Stimulated activated CD8-positive, alpha-beta memory T cell treated with anti-CD3 and anti-CD28 coated beads, Interleukin-4, amount 100 ng/mL, for 4 hours (primary cell): Measurements from ENCODE around the gene KRTAP6-3.

ENCODE experiments used
- DNase-seq, 2 donors: peaks; one replicate each; pipeline ENCODE4 v3.0.0-alpha.2; 2020; ENCODE audit warnings: low read depth in 2 of 2, low spot score in 1 of 2

KRTAP6-3 gene

GRCh38 chr21:30625449-30626165 lies 33.4 kb downstream of the KRTAP6-3 start:
- no peak for DNase-seq

DNA sequence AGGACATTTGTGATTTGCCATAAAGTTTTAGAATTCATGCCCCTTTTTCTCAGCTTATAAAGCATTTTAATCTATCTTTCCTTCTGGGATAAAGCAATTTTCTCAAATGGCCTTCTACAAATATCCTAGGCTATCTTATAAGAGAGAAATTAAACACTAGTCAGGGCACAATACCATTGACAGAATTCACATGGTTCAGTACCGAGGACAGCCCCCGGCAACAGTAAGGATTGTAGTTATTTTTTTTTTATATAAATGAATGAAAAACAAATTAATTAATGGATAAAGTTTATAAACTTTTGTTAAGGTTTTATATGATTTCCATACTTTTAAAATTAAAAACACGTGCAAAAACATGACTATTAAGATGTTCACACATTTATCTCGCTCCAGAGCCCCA lies 35.9 kb downstream of the KRTAP6-3 start:
- no peak for DNase-seq

GRCh38 chr21:30629200-30629599 lies 37.0 kb downstream of the KRTAP6-3 start:
- no peak for DNase-seq

GRCh38 chr21:30634906-30635305 lies 42.7 kb downstream of the KRTAP6-3 start, which contains the start of gene KRTAP20-2:
Gene KRTAP20-2, plus strand, starts transcription at chr21:30635206. Its CDS starts 58 bp downstream, at chr21:30635264.
- no peak for DNase-seq

DNA sequence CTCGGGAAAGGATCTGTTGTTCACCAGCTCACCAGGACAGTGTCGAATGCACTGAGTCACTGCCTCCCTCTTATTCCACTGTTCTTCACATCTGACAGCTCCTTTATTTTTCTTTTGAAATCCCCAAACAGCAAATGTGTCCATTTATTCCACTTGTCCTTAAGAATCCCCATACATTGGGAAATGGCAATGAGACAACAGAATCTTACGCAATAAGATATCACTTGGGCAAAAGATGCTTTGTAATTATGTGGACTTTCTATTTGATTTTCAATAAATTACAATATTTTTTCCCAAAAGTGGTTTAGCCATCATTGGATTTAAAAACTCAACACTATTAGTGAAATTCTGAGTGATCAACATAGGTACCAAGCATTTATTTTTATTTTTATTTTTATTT lies 46.4 kb downstream of the KRTAP6-3 start:
- DNase-seq, result no peak

- DNase-seq, result no peak
Observed at GRCh38 chr21:30642564-30642963, 50.3 kb downstream of the KRTAP6-3 start, which contains the start of gene KRTAP20-3. Gene KRTAP20-3, plus strand, starts transcription at chr21:30642864.
